Measurements from ENCODE around the gene ROPN1L. TPM values are rescaled to one million over a fixed set of nuclear protein-coding genes. Genes with fewer than 3 reads are reported as not detected.

The ROPN1L gene
- total and polyA plus RNA-seq, 2 of the 8 experiments (the other 6 are each of a cell fraction or from before 2014, with no cell fraction given) = 0.24 to 0.73 TPM

- Histone ChIP-seq H2AFZ (ENCODE audit: low read length) (no peak overlapping the region), H4K91ac (replicated peaks; ENCODE audit: insufficient read length, low read length) (no peak overlapping the region), H2BK20ac (ENCODE audit: low read length) (no peak overlapping the region), H3K79me2 (ENCODE audit: control insufficient read depth in 1 of 2, insufficient read depth in 2 of 2, low read length in 2 of 2) (no peaks in the 10 kb centered on the region), H3K14ac (ENCODE audit: insufficient read length) (no peak overlapping the region), H3K9me3 (ENCODE audit: insufficient read depth in 2 of 2, low read depth in 1 of 2, low read length in 1 of 2) (peaks cover 3% of the 10 kb centered on the region in 2 experiments; a peak in 1 of 4 replicates), H2AK5ac (ENCODE audit: low read depth, low read length) (no peak overlapping the region; the same call in 1 of the 2 replicates), H3K27ac (ENCODE audit: low read depth, low read length) (no peak overlapping the region), H3K9ac (replicated peaks in 1 of 4; ENCODE audit: extremely low read depth in 1 of 4, low read depth in 3 of 4, low read length in 3 of 4) (no peak overlapping the region), H3K23ac (ENCODE audit: insufficient read length) (no peak overlapping the region), H3K4me3 (ENCODE audit: extremely low read depth in 1 of 4, insufficient read depth in 2 of 4, low read depth in 3 of 4, low read length in 4 of 4) (no peak overlapping the region), H3K79me1 (ENCODE audit: low read depth, low read length) (no peaks in the 10 kb centered on the region), H2BK120ac (replicated peaks; ENCODE audit: low read depth, low read length) (no peak overlapping the region), H4K8ac (ENCODE audit: extremely low read depth, insufficient read depth, low read length) (no peak overlapping the region), H3K56ac (replicated peaks; ENCODE audit: insufficient read length, low read depth, low read length) (no peak overlapping the region), H2BK15ac (ENCODE audit: low read length) (peak overlapping the region; percentile 63; the same call in 1 of the 2 replicates), H3K4ac (replicated peaks; ENCODE audit: insufficient read length, low read depth, low read length) (no peak overlapping the region), H3K18ac (ENCODE audit: extremely low read depth, low read length) (no peak overlapping the region; the same call in 1 of the 2 replicates), H4K5ac (ENCODE audit: insufficient read length, low read depth, low read length) (no peak overlapping the region), H3K36me3 (ENCODE audit: control insufficient read depth in 2 of 4, insufficient read depth in 4 of 4, low read length in 3 of 4) (no peaks in the 10 kb centered on the region), H3K4me1 (replicated peaks in 1 of 4; ENCODE audit: control insufficient read depth in 3 of 4, insufficient read depth in 4 of 4, low read length in 3 of 4) (peaks cover 5 to 12% (median 8%) of the 10 kb centered on the region in 4 experiments; a peak in 4 of 7 replicates), H3K27me3 (replicated peaks in 1 of 4; ENCODE audit: control insufficient read depth in 3 of 4, extremely low read depth in 1 of 4, insufficient read depth in 3 of 4, low read length in 3 of 4) (0 out of 7 replicates have a peak, but pooled peaks cover 0 to 4% (median 0%) of the 10 kb centered on the region in 4 experiments), H4K20me1 (replicated peaks in 1 of 2; ENCODE audit: control insufficient read depth in 1 of 2, insufficient read depth in 2 of 2, low read length in 2 of 2) (no peaks in the 10 kb centered on the region), H3K23me2 (ENCODE audit: low read depth, low read length) (no peaks in the 10 kb centered on the region), H2BK5ac (ENCODE audit: low read depth, low read length) (no peak overlapping the region; the same call in 1 of the 2 replicates), H3K4me2 (ENCODE audit: insufficient read depth in 1 of 2, low read depth in 2 of 2, low read length in 2 of 2) (no peak overlapping the region), H2BK12ac (ENCODE audit: low read depth, low read length) (no peak overlapping the region)
- ChIA-PET POLR2A (ENCODE audit: partially characterized antibody) (no interaction called here), CTCF (ENCODE audit: partially characterized antibody) (interaction anchor here (0.7 to 3.0 kb wide), 12 partner anchors 10 to 356 kb away, joined by 3 to 11 read pairs (median 3); no protein-coding TSS in a partner anchor)
- FAIRE-seq (no peak), DNase-seq (ENCODE audit: low read depth in 1 of 2, low spot score in 2 of 2) (no peak)
- TF ChIP-seq ZNF274 (IDR thresholded peaks at IDR 0.05; ENCODE audit: borderline replicate concordance, extremely low read depth, low read length) (no peak), POLR2AphosphoS5 (IDR thresholded peaks at IDR 0.05; ENCODE audit: low read depth, low read length) (no peak), CHD1 (IDR thresholded peaks at IDR 0.05; ENCODE audit: low read depth, low read length) (no peak), MAX (IDR thresholded peaks at IDR 0.05) (no peak), NANOG (IDR thresholded peaks at IDR 0.05; ENCODE audit: insufficient read depth, low read depth, low read length, poor library complexity, severe bottlenecking) (no peak), SUZ12 (IDR thresholded peaks at IDR 0.05; ENCODE audit: low read length) (no peak), BACH1 (IDR thresholded peaks at IDR 0.05; ENCODE audit: low read length) (no peak), RXRA (IDR thresholded peaks at IDR 0.05; ENCODE audit: insufficient read depth, low read depth, low read length) (no peak), NRF1 (IDR thresholded peaks at IDR 0.05; ENCODE audit: low read depth, low read length) (no peak), RFX5 (IDR thresholded peaks at IDR 0.05; ENCODE audit: borderline replicate concordance, low read depth, low read length) (no peak), JUND (IDR thresholded peaks at IDR 0.05; ENCODE audit: low read length) (no peak)
- WGBS, 2 experiments (ENCODE audit: extremely low coverage in 1 of 2, insufficient coverage in 1 of 2, insufficient read length in 1 of 2, insufficient replicate concordance in 2 of 2, low coverage in 1 of 2, low lambda C conversion rate in 2 of 2, missing lambda C conversion rate in 1 of 2) = 87% methylated on average over 12 of the region's 12 CpGs; no CpG with 5 or more reads in 1 of the 2 experiments
Observed at GRCh38 chr5:10480237-10480985, 38.7 kb downstream of the ROPN1L start.

Measured in H1 (cell line).